ENCODE results near the gene TEAD4.

The TEAD4 gene

DNA sequence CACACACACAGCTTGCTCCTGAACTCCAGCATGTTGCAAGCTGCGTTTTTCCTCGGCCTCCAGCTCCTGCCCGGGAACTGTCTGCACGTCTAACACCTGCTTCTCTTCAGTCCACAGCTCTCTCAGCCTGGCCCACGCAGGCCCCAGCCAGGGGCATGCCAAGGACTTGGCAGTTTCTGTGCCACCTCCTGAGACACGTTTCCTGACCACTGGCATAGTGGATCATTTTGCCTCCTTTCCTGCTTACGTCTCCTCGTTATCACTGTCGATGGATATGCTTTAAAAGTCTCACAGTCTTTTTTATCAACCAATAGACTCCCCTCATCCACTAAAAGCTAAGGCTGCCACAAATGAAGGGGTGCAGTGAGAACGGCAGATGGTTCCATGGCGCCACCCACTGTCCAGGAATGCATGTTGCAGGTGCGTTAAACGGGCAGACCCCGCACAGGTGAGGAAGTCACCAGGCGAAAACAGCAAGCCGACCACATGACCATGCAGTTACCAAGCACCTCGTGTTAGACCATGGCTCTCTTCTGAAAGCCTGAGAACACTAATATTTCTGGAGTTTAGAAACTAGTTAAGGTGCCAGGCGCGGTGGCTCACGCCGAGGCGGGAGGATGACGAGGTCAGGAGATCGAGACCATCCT lies 14.7 kb upstream of the TEAD4 start:
- peak; percentile 95 for TF ChIP-seq CTCF (conservative IDR thresholded peaks at IDR 0.05)
- H3K27ac ChIP-seq, result peak overlapping the region; percentile 60

DNA sequence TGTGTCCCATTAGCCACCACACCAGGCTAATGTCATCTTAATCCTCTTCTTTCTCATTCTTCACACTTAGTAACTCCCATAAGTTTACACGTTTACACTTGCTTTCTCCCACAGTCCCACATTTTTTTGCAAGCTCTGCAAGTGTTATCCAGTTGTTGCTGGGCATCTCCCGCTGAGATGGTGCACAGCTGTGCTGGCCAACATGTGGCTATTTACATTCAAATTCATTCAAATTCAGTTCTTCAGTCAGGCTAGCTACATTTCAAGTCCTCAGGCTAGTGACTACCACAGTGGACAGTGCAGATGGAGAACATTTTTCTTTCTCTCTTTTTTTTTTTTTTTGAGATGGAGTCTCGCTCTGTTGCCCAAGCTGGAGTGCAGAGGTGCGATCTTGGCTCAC lies 9.8 kb upstream of the TEAD4 start:
- H3K27ac ChIP-seq, result no peak overlapping the region
- no peak for TF ChIP-seq CTCF (conservative IDR thresholded peaks at IDR 0.05)

GRCh38 chr12:2955888-2956287 lies 3.3 kb upstream of the TEAD4 start:
- peak overlapping the region; percentile 99; the same call in 1 of the 2 replicates for H3K27ac ChIP-seq
- no peak for TF ChIP-seq CTCF (conservative IDR thresholded peaks at IDR 0.05)

DNA sequence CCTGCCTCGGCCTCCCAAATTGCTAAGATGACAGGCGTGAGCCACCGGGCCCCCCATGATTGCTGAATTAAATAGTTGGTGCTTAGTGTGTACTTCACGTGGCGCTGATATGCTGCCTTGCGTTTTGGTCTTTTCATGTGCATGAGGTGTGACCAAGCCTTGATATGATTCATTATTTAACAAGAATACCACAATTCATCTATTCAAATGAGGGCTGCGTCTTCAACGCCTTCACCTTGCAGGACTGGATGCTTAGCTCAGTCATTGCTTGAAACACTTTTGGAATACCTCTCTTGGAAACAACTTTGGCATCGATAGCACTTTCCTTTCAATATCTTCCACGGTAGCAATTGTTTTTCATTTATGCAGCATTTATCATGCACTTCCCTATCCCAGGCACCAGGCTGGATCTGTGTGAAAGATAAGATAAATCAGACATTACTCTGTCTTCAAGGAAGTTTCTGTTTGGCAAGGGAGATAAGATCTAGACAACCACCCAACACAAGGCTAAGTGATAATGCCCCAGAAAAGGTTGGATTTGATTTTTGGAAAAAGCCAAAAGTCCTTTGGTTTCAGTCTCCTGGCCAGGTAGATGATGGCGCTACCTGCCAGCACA lies 1.3 kb upstream of the TEAD4 start:
- peak overlapping the region; percentile 99 for H3K27ac ChIP-seq
- no peak; the same call in 1 of the 2 replicates for TF ChIP-seq CTCF (conservative IDR thresholded peaks at IDR 0.05)

- TF ChIP-seq CTCF (conservative IDR thresholded peaks at IDR 0.05), result no peak
- peak overlapping the region; percentile 99 for H3K27ac ChIP-seq
These were observed 585 bp upstream of the TEAD4 start for GRCh38 chr12:2958432-2959191.

- H3K27ac ChIP-seq, result peak overlapping the region; percentile 99
These were observed 550 bp downstream of the TEAD4 start for GRCh38 chr12:2959505-2960389.

More at GRCh38 chr12:2959505-2960389, 550 bp downstream of the TEAD4 start:
- 0 out of 2 replicates have a peak, but pooled peaks have one; percentile 11 for TF ChIP-seq CTCF (conservative IDR thresholded peaks at IDR 0.05)

Data from VCaP (cell line).